PC-3 (cell line): ENCODE measurements around the gene GPR37L1.

Experiments
- CTCF ChIP-seq: fragments of 300-600 bp; sonication (generic); conservative IDR thresholded peaks from 2 replicates; pipeline ENCODE4 v1.5.1; 2017; ENCODE audit warnings: antibody characterized with exemption, low read depth, mild to moderate bottlenecking, low read length
- EZH2 ChIP-seq: fragments of 300-600 bp; sonication (generic); IDR thresholded peaks from one replicate; pipeline ENCODE4 v1.6.1; 2017; ENCODE audit warnings: antibody characterized with exemption, mild to moderate bottlenecking, low read length; ENCODE audit not compliant: unreplicated experiment
- EZH2phosphoT487 ChIP-seq: fragments of 300-600 bp; sonication (generic); IDR thresholded peaks from 2 replicates; pipeline ENCODE4 v1.6.1; 2018; ENCODE audit warnings: mild to moderate bottlenecking, antibody characterized with exemption, low read length, borderline replicate concordance

GRCh38 chr1:202171292-202172014 lies 48.7 kb downstream of the GPR37L1 start:
- TF ChIP-seq CTCF (no peak), EZH2 (no peak), EZH2phosphoT487 (no peak)
